Measurements from ENCODE around the gene GALNT18. TPM values are rescaled to one million over a fixed set of nuclear protein-coding genes. Genes with fewer than 3 reads are reported as not detected.
A peak's percentile ranks its signal among the peaks of the same experiment; 100 is the strongest.
"Not testable (repeated sequence)": the region's sequence is repeated elsewhere in the genome, so short reads cannot be mapped to it uniquely, and the experiment has no call there.

The GALNT18 gene
- total RNA-seq, 1 donor: 11.7 TPM

DNA sequence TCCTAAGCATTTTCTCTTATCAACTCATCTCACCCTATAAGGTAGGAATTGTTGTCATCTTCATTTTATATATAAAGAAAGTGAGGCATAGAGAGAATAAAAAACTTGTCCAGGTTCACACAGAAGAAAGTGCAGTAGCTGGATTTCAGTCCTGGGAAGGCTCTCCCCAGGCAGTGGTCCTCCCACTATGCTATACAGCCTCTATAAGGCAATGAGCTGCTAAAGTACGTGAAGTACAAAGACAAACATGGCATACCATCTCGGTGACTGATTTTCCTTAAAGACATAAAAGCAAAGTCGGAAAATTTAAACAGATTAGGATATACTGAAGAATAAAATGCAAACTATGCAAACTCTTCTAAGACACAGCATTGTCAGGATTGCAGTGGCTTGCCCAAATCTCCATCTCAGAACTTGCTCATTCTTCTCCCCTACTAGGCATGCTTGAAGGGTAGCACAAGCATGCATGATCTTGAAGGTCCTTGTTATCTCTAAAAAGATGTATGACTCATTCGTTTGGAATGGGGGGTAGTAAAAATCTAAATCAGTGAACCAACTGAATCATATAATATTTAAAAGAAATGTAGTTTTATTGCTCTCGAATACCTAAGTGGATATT lies 171.0 kb downstream of the GALNT18 start:
- no peak overlapping the region for H3K4me3 ChIP-seq (ENCODE audit: low read depth, low read length)
- peak; percentile 61 for DNase-seq (ENCODE audit: low read depth)
- TF ChIP-seq, protein P1, sequence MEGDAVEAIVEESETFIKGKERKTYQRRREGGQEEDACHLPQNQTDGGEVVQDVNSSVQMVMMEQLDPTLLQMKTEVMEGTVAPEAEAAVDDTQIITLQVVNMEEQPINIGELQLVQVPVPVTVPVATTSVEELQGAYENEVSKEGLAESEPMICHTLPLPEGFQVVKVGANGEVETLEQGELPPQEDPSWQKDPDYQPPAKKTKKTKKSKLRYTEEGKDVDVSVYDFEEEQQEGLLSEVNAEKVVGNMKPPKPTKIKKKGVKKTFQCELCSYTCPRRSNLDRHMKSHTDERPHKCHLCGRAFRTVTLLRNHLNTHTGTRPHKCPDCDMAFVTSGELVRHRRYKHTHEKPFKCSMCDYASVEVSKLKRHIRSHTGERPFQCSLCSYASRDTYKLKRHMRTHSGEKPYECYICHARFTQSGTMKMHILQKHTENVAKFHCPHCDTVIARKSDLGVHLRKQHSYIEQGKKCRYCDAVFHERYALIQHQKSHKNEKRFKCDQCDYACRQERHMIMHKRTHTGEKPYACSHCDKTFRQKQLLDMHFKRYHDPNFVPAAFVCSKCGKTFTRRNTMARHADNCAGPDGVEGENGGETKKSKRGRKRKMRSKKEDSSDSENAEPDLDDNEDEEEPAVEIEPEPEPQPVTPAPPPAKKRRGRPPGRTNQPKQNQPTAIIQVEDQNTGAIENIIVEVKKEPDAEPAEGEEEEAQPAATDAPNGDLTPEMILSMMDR (IDR thresholded peaks at IDR 0.05; ENCODE audit: insufficient read depth, low read depth, low read length): no peak

DNA sequence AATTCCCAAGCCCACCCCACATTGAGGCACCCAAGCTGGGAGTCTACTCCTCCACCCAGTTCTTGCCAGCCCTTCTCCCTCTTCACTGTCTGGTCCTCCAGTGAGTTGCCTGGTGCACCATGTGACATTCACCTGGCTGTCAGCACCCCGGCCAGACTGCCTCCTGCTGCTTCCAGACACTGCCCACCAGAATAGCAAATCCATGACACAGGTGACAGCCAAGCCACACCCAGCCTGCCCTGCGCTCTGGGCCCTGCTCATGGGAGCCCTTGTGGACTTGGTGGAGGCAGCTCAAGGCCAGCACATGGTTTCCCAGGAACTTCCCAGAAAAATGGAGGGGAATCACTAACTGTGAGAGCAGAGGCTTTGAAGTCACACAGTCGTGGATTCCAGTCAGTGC lies 172.5 kb downstream of the GALNT18 start:
- H3K4me3 ChIP-seq (ENCODE audit: low read depth, low read length): no peak overlapping the region
- DNase-seq (ENCODE audit: low read depth): no peak
- TF ChIP-seq, protein P1 (IDR thresholded peaks at IDR 0.05; ENCODE audit: insufficient read depth, low read depth, low read length): no peak

DNA sequence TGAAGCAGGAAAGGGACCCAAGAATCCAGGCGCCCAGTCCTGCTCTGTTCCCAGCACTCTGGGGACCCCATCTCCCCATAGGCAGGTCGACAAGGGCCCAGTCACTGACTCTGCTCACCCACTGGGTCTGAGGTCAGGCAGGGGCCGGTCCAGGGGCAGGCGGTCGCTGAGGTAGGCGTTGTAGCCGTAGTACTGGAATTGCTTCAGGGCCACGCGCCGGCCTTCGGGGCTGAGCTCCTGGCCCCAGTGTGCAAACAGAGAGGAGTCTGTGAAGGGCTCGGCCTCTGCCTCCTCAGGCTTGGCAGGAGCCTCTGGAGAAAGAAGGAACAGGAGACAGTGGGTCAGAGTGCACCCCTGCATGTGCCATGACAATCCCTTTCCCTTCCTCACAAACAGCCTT lies 173.2 kb downstream of the GALNT18 start:
- TF ChIP-seq, protein P1 (IDR thresholded peaks at IDR 0.05; ENCODE audit: insufficient read depth, low read depth, low read length): no peak
- H3K4me3 ChIP-seq (ENCODE audit: low read depth, low read length): no peak overlapping the region

DNA sequence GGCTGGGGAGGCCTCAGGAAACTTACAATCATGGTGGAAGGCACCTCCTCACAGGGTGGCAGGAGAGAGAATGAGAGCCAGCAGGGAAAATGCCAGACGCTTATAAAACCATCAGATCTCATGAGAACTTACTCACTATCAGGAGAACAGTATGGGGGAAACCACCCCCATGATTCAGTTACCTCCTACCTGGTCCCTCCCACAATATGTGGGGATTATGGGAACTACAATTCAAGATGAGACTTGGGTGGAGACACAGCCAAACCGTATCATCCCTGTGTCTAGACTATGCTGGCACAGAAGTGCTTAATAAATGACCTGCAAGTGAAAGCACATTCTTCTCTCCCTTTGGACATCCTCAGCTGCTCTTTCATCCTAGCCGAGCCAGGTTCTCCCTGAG lies 174.2 kb downstream of the GALNT18 start:
- H3K4me3 ChIP-seq (ENCODE audit: low read depth, low read length); DNase-seq (ENCODE audit: low read depth): not testable (repeated sequence)

More for the DNA sequence above, 173.2 kb downstream of the GALNT18 start:
- DNase-seq (ENCODE audit: low read depth): no peak

DNA sequence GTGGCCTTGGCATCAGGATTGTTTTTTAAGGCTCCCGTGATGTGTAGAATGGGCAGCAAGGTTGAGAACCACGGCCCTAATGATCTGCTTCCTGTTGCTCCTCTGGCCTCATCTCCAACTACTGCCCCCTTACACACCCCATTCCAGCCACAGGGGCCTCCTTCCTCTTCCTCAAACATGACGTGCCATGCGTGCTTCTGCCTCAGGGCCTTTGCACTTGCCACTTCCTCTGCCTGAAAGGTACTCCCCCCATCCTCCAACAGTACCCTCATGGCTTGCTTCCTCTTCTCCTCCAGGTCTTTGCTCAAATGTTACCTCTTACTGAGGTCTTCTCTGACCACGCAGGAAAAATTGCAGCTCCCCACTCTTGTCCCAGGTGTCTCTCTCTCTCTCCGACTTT lies 174.8 kb downstream of the GALNT18 start:
- TF ChIP-seq, protein P1 (IDR thresholded peaks at IDR 0.05; ENCODE audit: insufficient read depth, low read depth, low read length): no peak
- H3K4me3 ChIP-seq (ENCODE audit: low read depth, low read length): no peak overlapping the region
- DNase-seq (ENCODE audit: low read depth): no peak

DNA sequence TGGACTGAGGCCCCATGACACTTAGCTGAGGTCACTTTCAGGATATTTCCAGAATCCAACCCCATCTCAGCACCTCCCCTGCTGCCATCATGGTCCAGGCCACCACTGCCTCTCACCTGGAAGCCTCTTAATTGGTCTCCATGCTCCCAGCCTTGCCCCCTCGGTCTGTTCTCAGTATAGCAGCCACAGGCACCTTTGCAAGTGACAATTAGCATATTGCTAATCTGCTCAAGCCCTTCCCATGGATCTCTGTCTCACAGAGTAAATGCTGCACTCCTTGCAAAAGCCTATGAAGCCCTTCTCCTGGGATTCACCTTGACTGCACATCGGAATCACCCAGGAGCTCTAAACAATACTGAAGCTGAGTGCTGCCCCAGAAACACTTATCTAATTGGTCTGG lies 175.2 kb downstream of the GALNT18 start:
- no peak for DNase-seq (ENCODE audit: low read depth)
- H3K4me3 ChIP-seq (ENCODE audit: low read depth, low read length): no peak overlapping the region
- TF ChIP-seq, protein P1 (IDR thresholded peaks at IDR 0.05; ENCODE audit: insufficient read depth, low read depth, low read length): no peak

DNA sequence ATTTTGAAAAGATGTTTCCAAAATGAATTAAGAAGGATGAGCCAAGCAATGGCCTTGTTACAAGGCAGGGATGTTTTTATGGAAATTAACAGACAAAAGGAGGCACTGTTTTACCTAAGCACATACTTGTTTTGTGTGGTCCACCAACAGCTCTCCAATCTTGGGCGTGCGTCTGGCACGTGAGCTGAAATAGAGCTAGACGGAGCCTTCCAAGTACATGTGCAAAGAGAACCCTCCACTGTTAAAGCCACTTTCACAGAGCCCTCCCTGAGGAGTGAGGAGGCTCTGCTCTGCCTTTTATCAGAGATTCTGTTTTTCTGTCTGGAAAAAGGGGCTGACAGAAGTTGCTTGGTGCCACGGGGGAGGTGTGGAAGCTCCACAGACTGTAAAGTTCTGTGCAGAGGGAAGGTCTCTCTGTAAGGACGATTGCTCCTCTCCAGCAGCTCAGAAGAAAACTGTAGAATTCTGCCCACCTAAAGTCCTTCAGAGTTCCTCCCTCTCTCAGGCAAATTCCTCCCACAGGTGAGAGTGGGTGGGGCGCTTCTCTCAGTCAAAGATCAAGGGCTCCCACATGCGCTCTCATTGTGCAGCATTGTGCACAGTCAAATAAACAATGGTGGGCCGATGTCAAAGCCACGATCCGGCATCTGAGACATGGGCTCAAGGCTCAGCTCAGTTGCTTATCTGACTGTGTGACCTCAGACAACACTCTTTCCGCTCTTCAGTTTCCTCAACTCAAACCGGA lies 176.2 kb downstream of the GALNT18 start:
- DNase-seq (ENCODE audit: low read depth): no peak
- TF ChIP-seq, protein P1 (IDR thresholded peaks at IDR 0.05; ENCODE audit: insufficient read depth, low read depth, low read length): no peak
- no peak overlapping the region for H3K4me3 ChIP-seq (ENCODE audit: low read depth, low read length)
